Tibial artery (tissue), 4 donors: ENCODE data around the gene SEMA5B.

Source experiments
- DNase-seq, 2 donors: peaks; one replicate each; pipeline ENCODE4 v3.0.0-alpha.2; 2019
- H3K27ac ChIP-seq, 2 donors: fragments of 200-600 bp; sonication (generic) in 1 of 2; 1 replicate in 1 of 2; 2 replicates in 1 of 2; pipeline ENCODE4 v1.5.1; 2018 to 2019; ENCODE audit warnings: mild to moderate bottlenecking in 1 of 2
- H3K27me3 ChIP-seq, 2 donors: fragments of 200-600 bp; sonication (generic) in 1 of 2; one replicate each; pipeline versions ENCODE4 v1.5.1 to v1.6.0; 2016 to 2019
- H3K36me3 ChIP-seq, 3 donors: fragments of 200-600 bp; sonication (generic) in 2 of 3; one replicate each; pipeline ENCODE4 v1.5.1; 2016 to 2019; ENCODE audit warnings: mild to moderate bottlenecking in 2 of 3
- H3K4me1 ChIP-seq, 4 donors: fragments of 200-600 bp; sonication (generic) in 2 of 4; 1 replicate in 3 of 4; 2 replicates in 1 of 4; pipeline ENCODE4 v1.5.1; 2016 to 2019
- H3K4me3 ChIP-seq, 2 donors: fragments of 200-600 bp; sonication (generic) in 1 of 2; 1 replicate in 1 of 2; 2 replicates in 1 of 2; pipeline ENCODE4 v1.5.1; 2018 to 2019; ENCODE audit warnings: mild to moderate bottlenecking in 2 of 2
- H3K9me3 ChIP-seq, 3 donors: fragments of 200-600 bp; sonication (generic) in 1 of 3; one replicate each; pipeline ENCODE4 v1.5.1; 2016 to 2019
- intact Hi-C: fragments of 100-400 bp; cut with DNase I; formaldehyde crosslinking; loops from one replicate; pipeline ENCODE4 v1.15.0; 2023; ENCODE audit warnings: low total_unique reads
- TF ChIP-seq, protein P1 (sequence below), 2 experiments: fragments of 200-600 bp in 1 of 2; fragments of 450-650 bp in 1 of 2; IDR thresholded peaks; one replicate each; pipeline ENCODE4 v1.5.1; 2017 to 2019; ENCODE audit warnings: antibody characterized with exemption in 2 of 2, mild to moderate bottlenecking in 1 of 2, moderate library complexity in 1 of 2

The SEMA5B gene

DNA sequence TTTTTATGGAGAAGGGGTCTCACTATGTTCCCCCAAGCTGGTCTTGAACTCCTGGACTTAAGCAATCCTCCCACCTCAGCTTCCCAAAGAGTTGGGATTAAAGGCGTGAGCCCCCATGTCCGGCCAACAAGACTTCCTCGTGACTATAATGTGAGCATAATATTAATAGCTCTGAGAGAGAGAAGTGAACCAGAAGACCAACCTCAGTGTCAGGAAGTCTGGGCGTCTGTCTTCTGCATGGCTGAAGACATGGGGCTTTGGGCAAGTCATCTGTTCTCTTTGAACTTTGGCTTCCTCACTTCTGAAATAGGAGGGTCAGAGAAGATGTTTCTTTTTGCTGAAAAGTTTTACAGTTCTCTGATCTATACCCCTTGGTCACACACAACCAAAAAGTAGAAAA lies 140.6 kb downstream of the SEMA5B start:
- Histone ChIP-seq H3K4me1 (peaks cover 0 to 16% (median 7%) of the 10 kb centered on the region in 4 donors), H3K9me3 (no peaks in the 10 kb centered on the region), H3K4me3 (no peak overlapping the region), H3K36me3 (peaks cover 0 to 8% (median 2%) of the 10 kb centered on the region in 3 donors), H3K27ac (no peak overlapping the region), H3K27me3 (no peaks in the 10 kb centered on the region)
- intact Hi-C loops = no loop called here
- DNase-seq = no peak
- TF ChIP-seq, protein P1, sequence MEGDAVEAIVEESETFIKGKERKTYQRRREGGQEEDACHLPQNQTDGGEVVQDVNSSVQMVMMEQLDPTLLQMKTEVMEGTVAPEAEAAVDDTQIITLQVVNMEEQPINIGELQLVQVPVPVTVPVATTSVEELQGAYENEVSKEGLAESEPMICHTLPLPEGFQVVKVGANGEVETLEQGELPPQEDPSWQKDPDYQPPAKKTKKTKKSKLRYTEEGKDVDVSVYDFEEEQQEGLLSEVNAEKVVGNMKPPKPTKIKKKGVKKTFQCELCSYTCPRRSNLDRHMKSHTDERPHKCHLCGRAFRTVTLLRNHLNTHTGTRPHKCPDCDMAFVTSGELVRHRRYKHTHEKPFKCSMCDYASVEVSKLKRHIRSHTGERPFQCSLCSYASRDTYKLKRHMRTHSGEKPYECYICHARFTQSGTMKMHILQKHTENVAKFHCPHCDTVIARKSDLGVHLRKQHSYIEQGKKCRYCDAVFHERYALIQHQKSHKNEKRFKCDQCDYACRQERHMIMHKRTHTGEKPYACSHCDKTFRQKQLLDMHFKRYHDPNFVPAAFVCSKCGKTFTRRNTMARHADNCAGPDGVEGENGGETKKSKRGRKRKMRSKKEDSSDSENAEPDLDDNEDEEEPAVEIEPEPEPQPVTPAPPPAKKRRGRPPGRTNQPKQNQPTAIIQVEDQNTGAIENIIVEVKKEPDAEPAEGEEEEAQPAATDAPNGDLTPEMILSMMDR (IDR thresholded peaks at IDR 0.05) = no peak

DNA sequence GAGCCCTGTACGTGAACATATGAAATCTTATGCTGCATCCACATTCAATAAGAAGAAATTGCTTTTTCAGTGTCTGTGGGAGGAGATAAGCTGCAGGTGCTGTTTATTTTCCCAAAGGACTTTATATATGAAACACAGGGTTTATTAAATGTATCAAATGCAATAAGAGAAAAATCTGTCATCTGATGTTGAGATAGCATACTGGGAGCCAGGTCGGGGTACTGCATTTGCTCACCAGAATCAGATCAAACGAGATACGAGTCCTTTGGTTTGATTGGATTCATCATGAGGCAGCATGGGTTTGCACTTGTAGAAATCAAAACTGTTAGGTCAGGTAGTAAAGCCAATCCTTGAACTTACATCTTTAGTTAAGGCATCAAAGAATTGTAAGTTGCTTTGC lies 141.3 kb downstream of the SEMA5B start:
- TF ChIP-seq, protein P1 (IDR thresholded peaks at IDR 0.05) = no peak
- no peaks in the 10 kb centered on the region for H3K9me3 ChIP-seq
- intact Hi-C loops = no loop called here
- H3K36me3 ChIP-seq = peaks cover 1 to 15% (median 7%) of the 10 kb centered on the region in 3 donors
- no peak for DNase-seq
- no peaks in the 10 kb centered on the region for H3K27me3 ChIP-seq
- no peak overlapping the region for H3K27ac ChIP-seq
- no peak overlapping the region for H3K4me3 ChIP-seq
- peaks cover 0 to 16% (median 7%) of the 10 kb centered on the region in 4 donors for H3K4me1 ChIP-seq

DNA sequence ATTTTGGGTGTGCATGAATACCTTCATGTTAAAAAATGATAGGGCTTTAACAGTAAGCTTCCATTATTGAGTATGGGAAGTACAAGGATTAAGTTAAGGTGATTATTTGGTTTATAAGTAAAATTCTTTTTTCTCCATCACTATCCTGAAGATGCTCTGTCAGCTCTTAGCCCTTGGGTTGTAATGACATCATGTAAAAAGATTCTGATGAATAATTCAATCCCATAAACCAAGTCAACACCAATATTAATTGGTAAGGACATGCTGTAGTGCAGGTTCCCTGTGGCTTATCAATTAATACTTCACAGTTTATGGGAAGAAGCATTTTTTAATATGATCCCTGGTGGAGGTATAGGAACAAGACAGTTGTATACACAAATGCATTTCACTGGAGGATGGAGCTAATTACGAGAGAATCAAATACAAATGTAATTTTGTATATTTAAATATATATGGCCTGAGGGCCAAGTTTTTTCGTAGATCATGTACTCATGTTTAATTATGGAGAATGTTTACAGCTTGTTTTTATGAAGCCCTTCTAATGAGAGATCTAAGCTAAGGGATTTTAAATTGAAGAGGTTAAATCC lies 145.1 kb downstream of the SEMA5B start:
- peaks cover 21 to 37% (median 21%) of the 10 kb centered on the region in 3 donors for H3K36me3 ChIP-seq
- H3K4me3 ChIP-seq = no peak overlapping the region
- intact Hi-C loops = no loop called here
- H3K9me3 ChIP-seq = no peaks in the 10 kb centered on the region
- DNase-seq = no peak
- H3K27me3 ChIP-seq = no peaks in the 10 kb centered on the region
- H3K27ac ChIP-seq = no peak overlapping the region
- TF ChIP-seq, protein P1 (IDR thresholded peaks at IDR 0.05) = no peak
- no peaks in the 10 kb centered on the region for H3K4me1 ChIP-seq

DNA sequence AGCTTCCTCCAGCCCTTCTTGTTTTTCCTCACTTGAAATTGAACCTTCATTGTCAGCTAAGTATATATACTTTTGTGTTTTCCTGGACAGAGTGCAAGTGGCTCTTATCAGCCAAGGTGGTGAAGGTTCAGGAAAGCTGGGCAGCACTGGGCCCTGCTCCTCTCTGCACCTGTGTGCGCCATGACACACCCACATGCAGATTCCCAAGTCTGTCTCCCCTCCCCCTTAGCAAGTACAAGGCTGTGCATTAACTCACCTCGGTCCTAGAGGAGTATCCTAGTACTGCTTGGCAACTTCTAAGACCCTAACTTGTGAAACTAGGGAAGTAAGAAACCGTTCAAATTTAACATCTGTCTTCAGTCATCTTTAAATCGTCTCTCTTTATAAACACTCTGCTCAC lies 146.9 kb downstream of the SEMA5B start:
- Histone ChIP-seq H3K4me3 (no peak overlapping the region), H3K4me1 (no peaks in the 10 kb centered on the region), H3K36me3 (peaks cover 21 to 37% (median 21%) of the 10 kb centered on the region in 3 donors), H3K27me3 (no peaks in the 10 kb centered on the region), H3K27ac (no peak overlapping the region), H3K9me3 (no peaks in the 10 kb centered on the region)
- TF ChIP-seq, protein P1 (IDR thresholded peaks at IDR 0.05) = no peak
- no peak for DNase-seq
- intact Hi-C loops = no loop called here

DNA sequence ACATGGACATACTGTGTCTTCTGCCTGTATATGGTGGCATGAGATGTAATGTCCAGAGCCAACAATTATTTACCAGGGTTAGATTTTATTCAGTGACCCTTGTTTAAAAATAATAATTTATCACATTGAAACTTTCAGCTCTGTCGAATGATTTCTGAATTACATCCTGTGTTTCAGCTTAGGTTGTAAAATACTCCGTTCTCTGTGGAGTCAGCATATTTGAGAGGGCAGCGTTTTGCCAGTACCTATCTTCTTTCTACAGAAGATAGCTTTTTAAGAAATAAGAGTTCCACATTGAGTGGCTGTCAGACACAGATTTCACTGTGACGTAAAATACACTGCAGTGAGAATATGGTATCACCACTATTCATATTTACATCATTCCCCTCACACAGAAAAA lies 147.4 kb downstream of the SEMA5B start:
- Histone ChIP-seq H3K27me3 (no peaks in the 10 kb centered on the region), H3K36me3 (peaks cover 21 to 37% (median 25%) of the 10 kb centered on the region in 3 donors), H3K4me1 (no peaks in the 10 kb centered on the region), H3K27ac (no peak overlapping the region), H3K9me3 (no peaks in the 10 kb centered on the region), H3K4me3 (no peak overlapping the region)
- intact Hi-C loops = no loop called here
- DNase-seq = no peak
- TF ChIP-seq, protein P1 (IDR thresholded peaks at IDR 0.05) = no peak
